GM21737 (cell line): ENCODE measurements around the gene DNAH11.

Experiments used
- ATAC-seq: cut with Tn5 transposase; IDR thresholded peaks from one replicate; pipeline ENCODE4 v1.9.1; 2021; ENCODE audit warnings: mild to moderate bottlenecking, moderate library complexity; ENCODE audit not compliant: unreplicated experiment

Gene DNAH11

GRCh38 chr7:21547501-21547900, 4.7 kb downstream of the DNAH11 start:
- ATAC-seq: no peak

DNA sequence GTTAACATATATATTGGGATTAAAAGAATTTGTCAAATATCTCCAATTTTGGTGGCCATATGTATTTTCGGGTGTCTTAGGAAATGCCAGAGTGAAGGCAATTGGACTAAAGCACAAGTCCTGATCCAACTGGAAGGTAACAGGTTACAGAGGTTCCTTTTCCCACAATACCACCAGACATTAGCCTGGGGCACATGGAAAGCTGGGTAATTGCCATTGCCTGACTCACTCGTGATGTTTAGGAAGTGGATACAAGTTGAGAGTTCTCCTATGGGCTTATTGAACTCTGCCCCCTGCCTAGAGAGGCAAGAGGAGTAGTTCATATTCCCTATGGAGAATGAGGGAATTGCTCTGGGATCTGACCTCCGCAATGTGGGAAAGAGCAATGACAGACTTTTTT, 5.7 kb downstream of the DNAH11 start:
- no peak for ATAC-seq

DNA sequence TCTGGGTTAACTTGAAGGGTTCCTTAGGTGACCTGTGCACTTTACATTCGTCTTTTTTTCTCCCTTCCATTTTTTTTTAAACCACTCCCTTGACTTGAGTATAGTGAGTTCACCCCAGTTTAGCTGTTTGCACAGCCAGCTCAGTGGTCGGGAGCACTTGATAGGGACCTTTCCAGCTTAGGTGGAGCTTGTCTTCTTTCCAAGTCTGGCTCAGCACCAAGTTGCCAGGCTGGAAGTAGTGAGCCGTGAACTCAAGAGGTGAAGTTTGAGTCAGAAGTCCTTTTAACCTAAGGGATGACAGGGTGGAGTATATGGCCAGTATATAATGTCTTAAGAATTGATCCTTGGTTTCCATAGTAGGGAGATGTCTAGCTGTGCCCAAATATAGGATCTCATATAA, 7.2 kb downstream of the DNAH11 start:
- ATAC-seq: no peak

DNA sequence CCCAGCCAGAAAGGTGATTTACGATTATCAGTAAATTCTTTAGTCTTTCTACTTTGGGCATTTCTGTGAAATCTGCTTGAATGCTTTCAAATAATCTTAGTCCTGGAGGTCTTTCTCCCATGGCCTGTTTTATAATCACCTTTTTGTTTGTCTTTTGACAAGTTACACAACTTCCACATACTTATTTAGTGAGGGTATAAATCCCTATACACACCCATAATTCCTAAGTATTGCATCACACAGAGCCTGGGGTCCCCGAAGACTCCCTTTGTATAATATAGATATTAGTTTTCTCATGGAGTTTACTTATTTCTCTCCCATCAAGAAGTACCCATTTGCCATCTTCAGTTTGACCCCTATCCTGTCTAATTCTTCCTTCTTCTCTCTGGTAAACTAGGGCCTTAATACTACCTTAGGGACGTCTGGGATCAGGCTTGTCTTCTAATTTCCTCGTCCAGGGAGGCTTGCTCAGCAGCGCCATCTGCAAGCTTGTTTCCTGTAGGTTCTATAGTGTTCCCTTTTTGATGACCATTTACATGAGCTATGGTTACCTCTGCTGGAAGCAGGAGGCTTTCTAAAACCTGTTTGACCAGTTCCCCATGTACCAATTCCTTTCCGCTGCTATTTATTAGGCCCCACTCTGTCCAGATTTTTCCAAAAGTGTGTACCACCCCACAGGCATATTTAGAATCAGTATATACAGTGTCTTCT, 8.1 kb downstream of the DNAH11 start:
- no peak for ATAC-seq

GRCh38 chr7:21562385-21562784, 19.5 kb downstream of the DNAH11 start:
- no peak for ATAC-seq

DNA sequence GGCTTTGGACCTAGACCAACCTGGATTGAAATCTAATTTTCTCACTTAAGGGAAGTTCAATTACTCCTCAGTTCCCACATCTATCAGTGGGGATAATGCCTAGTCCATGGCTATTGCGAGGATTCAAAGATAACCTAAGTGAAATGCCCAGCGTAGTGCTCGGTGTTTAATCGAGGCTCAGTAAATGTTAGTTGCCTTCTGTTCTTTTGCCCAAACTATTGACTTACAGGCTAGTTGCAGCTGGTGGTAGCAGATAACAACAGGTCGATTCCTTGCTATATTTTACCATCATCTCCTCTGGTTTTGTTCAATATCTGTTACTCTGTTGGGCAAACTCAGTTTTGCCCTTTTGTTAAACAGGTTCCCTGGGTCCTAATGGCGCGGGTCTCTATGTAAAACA, 22.8 kb downstream of the DNAH11 start:
- no peak for ATAC-seq

- ATAC-seq: no peak
Observed at GRCh38 chr7:21566094-21566493, 23.3 kb downstream of the DNAH11 start.

- no peak for ATAC-seq
Observed at GRCh38 chr7:21568762-21569161, 25.9 kb downstream of the DNAH11 start.

DNA sequence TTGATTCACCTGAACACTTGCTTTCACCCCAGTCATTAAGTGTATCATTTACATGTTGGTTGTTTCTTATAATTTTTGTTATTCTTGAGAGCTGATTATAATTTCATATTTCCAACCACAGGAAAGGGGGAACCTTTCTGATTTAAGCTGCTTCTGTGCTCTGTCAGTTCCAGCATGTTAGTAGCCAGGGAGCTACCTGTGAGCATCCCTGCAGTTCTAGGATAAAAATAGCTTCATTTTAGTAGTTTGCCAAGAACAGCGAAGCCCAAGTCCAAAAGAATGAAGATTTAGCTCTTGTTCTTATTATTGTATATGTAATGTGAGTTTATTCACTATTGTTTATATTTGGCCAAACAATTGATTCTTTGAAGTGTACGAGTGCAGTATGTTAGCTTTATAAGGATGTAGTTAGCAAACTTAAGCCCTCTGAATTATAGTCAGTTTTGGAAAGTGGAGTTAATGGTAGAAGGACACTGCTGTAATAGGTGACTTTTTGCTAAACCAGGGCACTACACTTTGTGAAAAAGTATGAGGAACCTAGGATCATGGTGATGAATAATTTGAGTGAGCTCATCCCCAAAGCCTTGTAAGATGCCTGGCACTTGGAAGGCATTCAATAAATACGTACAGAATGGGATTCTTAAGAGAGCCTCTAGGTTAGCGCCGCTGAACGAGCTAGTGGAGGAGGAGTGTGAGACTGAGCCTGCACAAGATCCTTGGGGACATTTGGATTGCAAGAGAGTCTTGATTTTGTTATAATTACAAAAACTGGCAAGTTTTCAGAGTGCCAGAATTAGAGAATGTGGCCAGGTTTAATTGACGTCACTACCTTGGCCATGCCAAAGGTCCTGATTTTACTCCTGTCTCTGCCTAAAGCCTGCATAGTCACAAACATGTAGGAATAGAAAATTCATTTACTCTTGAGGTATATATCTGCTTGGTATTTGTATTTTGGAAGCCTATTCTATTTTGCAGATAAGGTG, 29.8 kb downstream of the DNAH11 start:
- ATAC-seq: no peak

DNA sequence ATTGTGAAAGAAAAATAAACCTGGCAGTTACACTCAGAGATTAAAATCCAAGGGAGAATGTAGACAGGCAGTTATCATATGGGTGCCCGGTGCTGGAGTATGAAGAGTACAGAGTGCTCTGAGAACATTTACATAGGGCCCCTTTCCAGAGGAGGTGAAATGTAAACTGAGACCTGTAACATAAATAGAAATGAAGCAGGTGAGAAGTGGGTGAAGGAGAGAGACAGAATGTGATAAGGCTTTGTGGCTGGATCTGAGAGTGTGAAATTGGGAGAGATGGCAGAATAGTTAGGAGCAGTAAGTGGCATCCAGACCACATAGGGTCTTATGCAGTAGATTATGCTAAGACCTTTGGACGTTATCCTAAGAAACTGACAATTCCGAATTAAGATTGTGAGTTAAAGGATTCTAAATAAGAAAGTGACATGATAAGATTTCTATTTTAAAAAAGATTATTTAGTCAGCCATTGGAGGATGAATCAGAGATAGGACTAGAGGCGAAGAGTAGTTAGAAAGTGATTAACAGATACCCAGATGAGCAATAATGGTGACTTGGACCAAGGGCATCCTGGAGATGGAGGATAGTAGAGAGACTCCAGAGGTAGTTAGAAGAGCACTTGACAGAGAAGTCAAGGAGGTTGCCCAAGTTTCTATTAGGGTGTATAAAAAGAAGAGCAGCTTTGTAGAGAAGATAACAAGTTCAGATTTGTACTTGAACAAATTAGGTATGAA, 36.7 kb downstream of the DNAH11 start:
- ATAC-seq: no peak

DNA sequence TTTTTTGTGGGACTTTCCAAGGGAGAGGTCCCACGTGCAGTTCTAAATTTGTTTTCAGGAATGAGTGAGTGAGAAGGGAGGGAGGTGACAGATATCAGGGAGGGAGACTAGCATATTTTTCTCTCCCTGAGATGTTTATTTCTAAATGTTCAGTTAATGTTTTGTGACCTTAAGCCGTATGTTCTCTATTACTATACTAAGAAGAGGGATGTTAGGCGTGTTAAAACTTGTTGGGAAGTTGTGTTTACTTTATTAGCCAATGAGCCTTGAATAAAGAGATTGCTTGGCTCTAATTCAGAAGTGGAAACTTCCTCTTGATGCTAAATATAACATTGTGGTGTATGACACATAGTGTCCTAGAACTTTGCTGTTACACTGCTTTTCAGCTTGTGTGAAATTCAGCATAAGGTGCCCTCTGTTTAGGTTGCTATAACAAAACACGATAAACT, 37.3 kb downstream of the DNAH11 start:
- no peak for ATAC-seq

GRCh38 chr7:21585070-21585724, 42.4 kb downstream of the DNAH11 start:
- ATAC-seq: no peak

- ATAC-seq: no peak
Observed at GRCh38 chr7:21587139-21587784, 44.4 kb downstream of the DNAH11 start.

DNA sequence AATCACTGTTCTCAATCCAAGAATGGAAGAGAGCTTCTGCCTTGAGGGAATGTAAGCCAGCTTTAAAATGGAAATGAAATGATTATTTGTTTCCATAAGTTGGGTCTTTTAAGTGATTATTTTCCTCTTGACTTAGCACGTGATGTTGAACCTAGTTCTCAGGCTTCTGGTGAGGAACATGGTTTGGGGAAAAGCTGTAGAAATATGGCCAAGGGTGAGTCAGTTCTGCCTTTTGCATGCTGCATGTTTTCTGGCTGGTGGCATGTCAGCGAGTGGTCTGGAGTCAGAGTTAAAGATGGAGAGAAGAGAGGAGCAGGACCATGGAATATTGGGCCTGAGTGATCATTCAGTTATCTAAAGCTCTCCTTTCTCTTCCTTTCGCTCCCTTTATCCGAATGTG, 54.0 kb downstream of the DNAH11 start:
- no peak for ATAC-seq

- no peak for ATAC-seq
Observed at GRCh38 chr7:21603462-21603861, 60.6 kb downstream of the DNAH11 start.

DNA sequence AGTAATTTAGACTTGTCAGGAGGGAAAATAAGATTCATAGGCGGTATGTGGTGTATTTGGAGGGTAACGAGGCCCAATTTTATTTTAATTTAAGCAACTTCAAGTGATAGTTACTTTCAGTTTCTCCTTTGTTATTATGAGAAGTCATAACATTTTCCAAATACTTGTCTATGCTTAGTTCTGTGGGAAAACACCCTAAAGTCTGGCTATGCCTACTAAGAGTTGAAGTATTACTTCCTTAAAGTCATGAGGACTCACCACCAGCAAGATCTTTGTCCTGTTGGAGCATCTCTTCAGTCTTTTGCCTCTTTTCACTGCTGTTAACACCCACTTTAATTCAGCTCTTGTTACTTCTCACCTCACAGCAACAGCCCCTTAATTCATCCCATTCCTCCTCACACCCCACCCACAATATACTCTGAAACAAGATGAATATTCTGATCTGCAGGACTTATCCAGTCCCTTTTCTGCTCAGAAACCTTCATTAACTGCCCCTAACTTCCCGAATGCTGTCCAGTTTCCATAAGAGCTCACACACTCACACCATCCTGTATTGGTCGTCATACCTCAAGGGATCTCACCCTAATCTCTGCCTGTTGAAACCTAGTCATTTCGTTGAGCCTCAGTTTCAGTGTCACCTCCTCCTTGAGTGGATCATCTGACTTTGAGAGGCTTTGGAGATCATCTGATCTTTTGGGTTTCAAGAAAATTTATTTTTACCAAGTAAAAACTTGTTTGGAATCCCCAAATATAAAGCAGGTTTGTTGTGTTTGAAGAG, 61.3 kb downstream of the DNAH11 start:
- ATAC-seq: no peak

DNA sequence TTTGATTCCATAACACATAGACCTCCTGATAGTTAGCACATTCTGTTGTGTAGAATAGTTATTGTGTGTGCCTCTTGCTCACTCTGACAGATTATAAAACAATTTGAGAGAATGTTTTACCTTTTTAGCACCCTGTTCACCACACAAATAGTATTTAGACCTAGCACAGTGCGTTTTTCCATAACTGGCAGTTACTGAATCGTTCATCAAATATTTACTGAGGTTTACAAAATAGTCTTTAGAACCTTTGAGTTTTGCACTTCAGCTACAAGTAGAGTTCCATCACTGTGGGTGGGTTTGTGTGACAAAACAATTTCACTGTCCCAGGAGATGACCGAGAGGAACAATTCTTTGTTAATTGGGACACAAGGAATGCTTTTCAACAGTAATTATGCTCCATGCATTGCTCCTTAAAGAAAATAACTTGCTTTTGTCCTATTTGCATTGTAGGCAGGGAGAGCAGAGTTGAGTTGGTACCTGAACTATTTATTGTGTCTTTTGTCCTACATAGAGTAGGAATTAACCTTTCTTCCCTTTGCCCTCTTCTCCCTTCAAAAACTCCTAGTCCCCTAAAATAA, 62.3 kb downstream of the DNAH11 start:
- ATAC-seq: no peak

DNA sequence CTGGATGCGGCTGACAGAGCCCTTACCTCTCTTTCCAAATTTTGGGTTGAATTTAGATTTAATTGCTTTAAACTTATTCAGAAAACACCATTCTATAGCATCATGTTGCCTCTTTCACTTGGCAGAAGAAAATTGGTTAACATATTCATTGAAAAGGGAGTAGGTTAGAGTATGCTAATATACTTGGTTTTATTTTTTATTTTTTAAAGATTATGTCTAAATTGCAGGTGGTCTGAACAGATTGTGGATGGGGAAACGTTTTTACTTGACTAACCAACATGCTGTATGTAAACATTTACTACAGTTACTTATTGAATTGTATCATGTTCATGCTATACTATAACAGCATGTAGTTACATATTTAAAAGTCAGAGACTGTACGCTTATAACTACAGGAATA, 65.6 kb downstream of the DNAH11 start:
- no peak for ATAC-seq

DNA sequence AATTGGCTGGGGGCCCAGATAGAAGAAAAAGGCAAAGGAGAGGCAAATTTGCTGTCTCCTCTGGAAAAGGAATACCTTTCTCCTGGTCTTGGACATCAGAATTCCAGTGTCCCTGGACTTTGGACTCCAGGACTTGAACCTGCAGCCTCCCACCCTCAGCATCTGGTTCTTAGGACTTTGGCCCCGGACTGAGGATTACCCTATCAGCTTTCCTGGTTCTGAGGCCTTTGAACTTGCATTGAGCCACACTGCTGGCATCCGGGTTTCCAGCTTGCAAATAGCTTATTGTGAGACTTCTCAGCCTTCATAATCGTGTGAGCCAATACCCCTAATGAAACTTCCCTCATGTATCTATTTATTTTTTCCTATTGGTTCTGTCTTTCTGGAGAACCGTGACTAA, 68.3 kb downstream of the DNAH11 start:
- ATAC-seq: no peak
